Trophoblast cell (in vitro differentiated cells and primary cell): Measurements from ENCODE around the gene STOML1.
"Not testable (repeated sequence)": the region's sequence is repeated elsewhere in the genome, so short reads cannot be mapped to it uniquely, and the experiment has no call there.

Experiments
- DNase-seq, 2 donors: peaks; one replicate each; pipeline ENCODE4 v3.0.0-alpha.2; 2016
- H2AFZ ChIP-seq: 2 replicates; pipeline ENCODE4 v1.6.1; 2013; ENCODE audit warnings: low read length, moderate library complexity, mild to moderate bottlenecking; ENCODE audit not compliant: insufficient read depth, poor library complexity
- H2AK5ac ChIP-seq: 2 replicates; pipeline ENCODE4 v1.6.1; 2013; ENCODE audit warnings: mild to moderate bottlenecking, low read length
- H2BK120ac ChIP-seq: 2 replicates; pipeline ENCODE4 v1.6.1; 2013; ENCODE audit warnings: low read length, mild to moderate bottlenecking, moderate library complexity; ENCODE audit not compliant: insufficient read depth, poor library complexity
- H2BK12ac ChIP-seq: 2 replicates; pipeline ENCODE4 v1.6.1; 2013; ENCODE audit warnings: mild to moderate bottlenecking, low read length, moderate library complexity
- H2BK5ac ChIP-seq: 2 replicates; pipeline ENCODE4 v1.6.1; 2013; ENCODE audit warnings: low read length, low read depth, moderate library complexity, mild to moderate bottlenecking; ENCODE audit not compliant: poor library complexity
- H3K14ac ChIP-seq: 2 replicates; pipeline ENCODE4 v1.6.1; 2013; ENCODE audit warnings: mild to moderate bottlenecking, low read length
- H3K18ac ChIP-seq: 2 replicates; pipeline ENCODE4 v1.6.1; 2013; ENCODE audit warnings: mild to moderate bottlenecking, low read length
- H3K23ac ChIP-seq: 2 replicates; pipeline ENCODE4 v1.6.1; 2013; ENCODE audit warnings: low read length
- H3K27ac ChIP-seq: 2 replicates; pipeline ENCODE4 v1.5.1; 2013; ENCODE audit warnings: low read depth, mild to moderate bottlenecking, inconsistent platforms, low read length, moderate library complexity
- H3K27me3 ChIP-seq: 2 replicates; pipeline ENCODE4 v1.6.1; 2013; ENCODE audit warnings: inconsistent platforms, mild to moderate bottlenecking, low read length, moderate library complexity; ENCODE audit not compliant: insufficient read depth
- H3K36me3 ChIP-seq, 2 experiments: 1 replicate in 1 of 2; 2 replicates in 1 of 2; pipeline ENCODE4 v1.6.1; 2013; ENCODE audit warnings: low read length in 2 of 2, mild to moderate bottlenecking in 2 of 2, moderate library complexity in 1 of 2; ENCODE audit not compliant: insufficient read depth in 2 of 2, control insufficient read depth in 1 of 2
- H3K4ac ChIP-seq: 2 replicates; pipeline ENCODE4 v1.6.1; 2013; ENCODE audit warnings: low read depth, mild to moderate bottlenecking, low read length, moderate library complexity
- H3K4me1 ChIP-seq, 2 experiments: 1 replicate in 1 of 2; 2 replicates in 1 of 2; pipeline ENCODE4 v1.6.1; 2013; ENCODE audit warnings: low read length in 2 of 2, mild to moderate bottlenecking in 2 of 2, moderate library complexity in 1 of 2; ENCODE audit not compliant: insufficient read depth in 2 of 2, control insufficient read depth in 1 of 2
- H3K4me2 ChIP-seq: 2 replicates; pipeline ENCODE4 v1.6.1; 2013; ENCODE audit warnings: inconsistent platforms, mild to moderate bottlenecking, low read length, moderate library complexity
- H3K4me3 ChIP-seq: 2 replicates; pipeline ENCODE4 v1.5.1; 2013; ENCODE audit warnings: mild to moderate bottlenecking, low read depth, low read length, inconsistent platforms
- H3K79me1 ChIP-seq: one replicate; pipeline ENCODE4 v1.6.1; 2013; ENCODE audit warnings: low read length
- H3K79me2 ChIP-seq: 2 replicates; pipeline ENCODE4 v1.6.1; 2013; ENCODE audit warnings: low read length, mild to moderate bottlenecking; ENCODE audit not compliant: control insufficient read depth, insufficient read depth, poor library complexity
- H3K9ac ChIP-seq: 2 replicates; pipeline ENCODE4 v1.6.1; 2013; ENCODE audit warnings: mild to moderate bottlenecking, low read length
- H3K9me3 ChIP-seq: 2 replicates; pipeline ENCODE4 v1.6.1; 2013; ENCODE audit warnings: low read depth, mild to moderate bottlenecking, control low read depth, inconsistent platforms, low read length; ENCODE audit not compliant: insufficient read depth
- H4K12ac ChIP-seq: 2 replicates; pipeline ENCODE4 v1.6.1; 2013; ENCODE audit warnings: low read depth, mild to moderate bottlenecking, low read length, moderate library complexity
- H4K8ac ChIP-seq: 2 replicates; pipeline ENCODE4 v1.6.1; 2013; ENCODE audit warnings: low read depth, mild to moderate bottlenecking, low read length, moderate library complexity
- H4K91ac ChIP-seq: one replicate; pipeline ENCODE4 v1.6.1; 2013; ENCODE audit warnings: low read depth, mild to moderate bottlenecking, low read length, moderate library complexity
- WGBS: extraction: QIAGEN DNeasy Blood & Tissue Kit; methylation state at CpG from one replicate; pipeline ENCODE4 v1.1.7; 2013; ENCODE audit warnings: missing lambda C conversion rate; ENCODE audit not compliant: insufficient read length, insufficient coverage; ENCODE audit errors: extremely low coverage; 5-methylcytosine and 5-hydroxymethylcytosine counted together

Gene STOML1

GRCh38 chr15:73973683-73974200 is 18.4 kb downstream of the STOML1 start:
- WGBS: no CpG with 5 or more reads among the region's 39 CpGs
- not testable (repeated sequence) for H3K4me3 ChIP-seq, H3K14ac ChIP-seq, H3K23ac ChIP-seq, H3K18ac ChIP-seq, H3K27me3 ChIP-seq, H3K4me1 ChIP-seq, H3K4ac ChIP-seq, H2BK120ac ChIP-seq, H3K79me1 ChIP-seq, H3K79me2 ChIP-seq, H3K4me2 ChIP-seq, H2BK5ac ChIP-seq, DNase-seq, H2AK5ac ChIP-seq, H2AFZ ChIP-seq, H4K12ac ChIP-seq, H2BK12ac ChIP-seq, H4K8ac ChIP-seq, H4K91ac ChIP-seq, H3K9me3 ChIP-seq, H3K27ac ChIP-seq, H3K36me3 ChIP-seq, H3K9ac ChIP-seq

- Histone ChIP-seq H4K91ac (no peak overlapping the region), H3K14ac (peak overlapping the region; percentile 49), H2BK12ac (no peak overlapping the region), H3K23ac (no peak overlapping the region), H3K36me3 (no peaks in the 10 kb centered on the region), H3K4ac (no peak overlapping the region), H4K12ac (peak overlapping the region; percentile 26), H2BK5ac (no peak overlapping the region), H2BK120ac (no peak overlapping the region), H2AK5ac (no peak overlapping the region), H4K8ac (peak overlapping the region; percentile 71), H3K4me3 (no peak overlapping the region), H3K18ac (peak overlapping the region; percentile 64), H3K9ac (peak overlapping the region; percentile 11), H3K4me2 (peak overlapping the region; percentile 46), H3K79me2 (no peaks in the 10 kb centered on the region), H3K27ac (no peak overlapping the region), H3K4me1 (peaks cover 0 to 6% of the 10 kb centered on the region in 2 experiments), H3K27me3 (no peaks in the 10 kb centered on the region), H3K79me1 (no peaks in the 10 kb centered on the region), H2AFZ (peak overlapping the region; percentile 84), H3K9me3 (no peaks in the 10 kb centered on the region)
- WGBS: no CpG with 5 or more reads among the region's 26 CpGs
- peak; percentile 74 to 93 for DNase-seq
Measured at GRCh38 chr15:73972984-73973682, 19.0 kb downstream of the STOML1 start.

DNA sequence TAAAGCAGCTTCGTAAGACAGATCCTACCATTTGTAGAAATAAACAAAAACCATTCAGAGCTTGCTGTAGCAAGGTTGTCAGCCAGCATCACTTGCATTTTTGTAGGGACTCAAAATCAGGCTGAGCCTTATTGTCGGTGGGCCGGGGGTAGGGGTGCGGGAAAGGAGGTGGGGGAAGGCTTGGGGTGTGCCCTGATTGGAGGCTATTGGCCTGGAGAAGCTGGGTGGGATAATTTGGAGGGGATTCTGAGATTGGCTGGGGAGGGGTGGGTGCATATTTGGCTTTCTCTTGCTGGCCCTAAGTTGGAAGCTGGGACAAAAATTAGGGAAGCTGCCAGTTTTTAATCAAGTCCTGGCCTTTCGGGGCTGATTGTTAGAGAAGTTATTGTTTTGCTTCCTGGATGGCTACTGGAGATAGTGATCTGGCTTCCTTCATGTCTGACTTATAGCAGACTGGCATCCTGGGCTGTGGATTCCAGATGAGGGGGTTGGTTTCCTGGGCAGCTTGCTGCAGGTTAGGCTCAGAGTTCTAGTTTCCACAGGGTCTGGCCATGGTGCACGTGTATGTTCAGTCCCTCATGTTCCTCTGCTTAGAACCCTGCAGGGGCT is 22.8 kb downstream of the STOML1 start:
- Histone ChIP-seq H3K4ac (no peak overlapping the region), H3K27ac (no peak overlapping the region), H2AFZ (no peak overlapping the region), H3K4me3 (no peak overlapping the region), H4K8ac (no peak overlapping the region), H3K4me2 (no peak overlapping the region), H4K12ac (no peak overlapping the region), H3K9ac (no peak overlapping the region), H3K18ac (no peak overlapping the region), H3K27me3 (no peaks in the 10 kb centered on the region), H3K79me2 (no peaks in the 10 kb centered on the region), H3K79me1 (no peaks in the 10 kb centered on the region), H3K4me1 (peaks cover 3 to 12% of the 10 kb centered on the region in 2 experiments), H2BK120ac (no peak overlapping the region), H3K23ac (no peak overlapping the region), H4K91ac (peak overlapping the region; percentile 16), H2BK5ac (no peak overlapping the region), H3K36me3 (no peaks in the 10 kb centered on the region), H2AK5ac (no peak overlapping the region), H2BK12ac (no peak overlapping the region), H3K14ac (no peak overlapping the region), H3K9me3 (no peaks in the 10 kb centered on the region)
- no CpG with 5 or more reads among the region's 6 CpGs for WGBS
- DNase-seq: no peak

- Histone ChIP-seq H2AFZ (no peak overlapping the region), H3K18ac (no peak overlapping the region), H2BK5ac (no peak overlapping the region), H3K9ac (no peak overlapping the region), H3K4me1 (peaks cover 3 to 12% of the 10 kb centered on the region in 2 experiments), H4K91ac (no peak overlapping the region), H3K79me1 (no peaks in the 10 kb centered on the region), H4K12ac (no peak overlapping the region), H3K4ac (no peak overlapping the region), H3K27me3 (no peaks in the 10 kb centered on the region), H3K23ac (no peak overlapping the region), H2BK12ac (no peak overlapping the region), H3K14ac (no peak overlapping the region), H3K9me3 (no peaks in the 10 kb centered on the region), H3K36me3 (no peaks in the 10 kb centered on the region), H3K4me3 (no peak overlapping the region), H3K4me2 (no peak overlapping the region), H2BK120ac (no peak overlapping the region), H3K27ac (no peak overlapping the region), H2AK5ac (no peak overlapping the region), H4K8ac (no peak overlapping the region), H3K79me2 (no peaks in the 10 kb centered on the region)
- WGBS: no CpG with 5 or more reads among the region's 3 CpGs
- no peak for DNase-seq
Measured at GRCh38 chr15:73968461-73968860, 23.6 kb downstream of the STOML1 start.
